RPMI7951 (cell line): ENCODE measurements around the gene PRRC2C. TPM values are rescaled to one million over a fixed set of nuclear protein-coding genes. Genes with fewer than 3 reads are reported as not detected.
"Not testable (repeated sequence)": the region's sequence is repeated elsewhere in the genome, so short reads cannot be mapped to it uniquely, and the experiment has no call there.

Source experiments
- DNase-seq: peaks from one replicate; pipeline ENCODE4 v3.0.0-alpha.2; 2012; ENCODE audit warnings: low read depth
- total RNA-seq: library from RNA; depleted of rRNA; stranded (reverse); fragments of >200 nt; shearing (Covaris generic); gene quantifications from 2 replicates; pipeline ENCODE4 v1.2.3, GENCODE V29; 2014; rRNA removed

The PRRC2C gene
- total RNA-seq: 19.9 and 30.3 TPM in 2 replicates

DNA sequence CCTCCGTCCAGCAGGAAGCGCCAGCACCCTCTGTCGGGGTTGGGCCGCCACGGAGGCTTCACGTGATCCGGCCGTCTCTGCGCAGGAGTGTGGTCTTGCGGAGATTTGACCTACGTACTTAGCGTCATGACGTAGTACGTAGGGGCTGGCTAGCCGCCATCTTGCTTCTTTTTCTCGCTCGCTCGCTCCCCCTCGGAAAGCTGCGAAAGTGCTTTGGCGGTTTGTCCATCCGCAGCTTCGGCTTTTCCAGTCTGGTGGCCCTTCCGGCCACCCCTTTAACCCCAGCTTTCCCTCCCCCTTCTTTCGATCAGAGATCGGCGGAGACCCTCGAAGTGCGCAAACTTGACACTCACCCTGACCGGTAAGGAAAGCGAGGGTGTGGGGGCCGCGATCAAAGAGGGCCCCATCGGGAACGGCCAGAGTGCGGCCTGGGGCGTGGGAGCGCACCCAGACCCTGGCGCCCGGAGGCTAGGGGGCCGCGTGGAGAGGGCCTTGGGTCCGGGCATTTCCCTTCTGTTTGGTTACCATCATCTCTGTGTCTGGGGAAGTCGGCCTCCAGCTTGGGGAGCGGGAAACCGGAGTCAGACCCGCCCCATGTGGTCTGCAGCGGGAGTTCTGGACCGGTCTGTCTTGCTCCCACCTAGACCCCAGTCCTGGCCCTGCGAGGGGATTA lies at the start of gene PRRC2C:
Gene PRRC2C, plus strand, starts transcription at position 156 of the 673 bp plus-strand sequence. CDS start 26,559 bp downstream, outside the sequence.
- peak; percentile 96 for DNase-seq

DNA sequence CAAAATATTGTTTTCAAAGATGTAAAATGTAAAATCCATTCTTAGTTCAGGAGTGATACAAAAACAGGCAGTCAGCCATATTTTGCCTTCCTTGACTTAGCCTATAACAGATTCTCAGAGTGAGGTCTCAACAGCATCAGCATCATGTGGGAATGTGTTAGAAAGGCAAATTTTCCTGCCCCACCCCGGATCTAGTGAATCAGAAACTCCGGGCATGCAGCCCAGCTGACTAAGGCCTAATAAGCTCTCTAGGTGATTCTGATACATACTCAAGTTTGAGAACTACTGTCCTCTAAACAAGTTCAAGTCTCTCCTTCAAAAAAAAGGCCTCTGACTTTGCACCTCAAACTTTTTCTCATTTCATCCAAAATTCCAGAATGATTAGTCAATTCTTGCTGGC lies 46.9 kb upstream of the PRRC2C start:
- DNase-seq: peak; percentile 86

DNA sequence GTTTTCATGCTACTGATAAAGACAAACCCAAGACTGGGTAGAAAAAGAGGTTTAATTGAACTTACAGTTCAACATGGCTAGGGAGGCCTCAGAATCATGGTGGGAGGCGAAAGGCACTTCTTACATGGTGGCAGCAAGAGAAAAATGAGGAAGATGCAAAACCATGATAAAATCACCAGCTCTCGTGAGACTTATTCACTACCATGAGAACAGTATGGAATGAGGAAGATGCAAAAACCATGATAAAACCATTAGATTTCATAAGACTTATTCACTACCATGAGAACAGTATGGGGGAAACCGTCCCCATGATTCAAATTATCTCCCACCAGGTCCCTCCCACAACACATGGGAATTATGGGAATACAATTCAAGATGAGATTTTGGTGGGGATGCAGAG lies 45.1 kb upstream of the PRRC2C start:
- not testable (repeated sequence) for DNase-seq

DNA sequence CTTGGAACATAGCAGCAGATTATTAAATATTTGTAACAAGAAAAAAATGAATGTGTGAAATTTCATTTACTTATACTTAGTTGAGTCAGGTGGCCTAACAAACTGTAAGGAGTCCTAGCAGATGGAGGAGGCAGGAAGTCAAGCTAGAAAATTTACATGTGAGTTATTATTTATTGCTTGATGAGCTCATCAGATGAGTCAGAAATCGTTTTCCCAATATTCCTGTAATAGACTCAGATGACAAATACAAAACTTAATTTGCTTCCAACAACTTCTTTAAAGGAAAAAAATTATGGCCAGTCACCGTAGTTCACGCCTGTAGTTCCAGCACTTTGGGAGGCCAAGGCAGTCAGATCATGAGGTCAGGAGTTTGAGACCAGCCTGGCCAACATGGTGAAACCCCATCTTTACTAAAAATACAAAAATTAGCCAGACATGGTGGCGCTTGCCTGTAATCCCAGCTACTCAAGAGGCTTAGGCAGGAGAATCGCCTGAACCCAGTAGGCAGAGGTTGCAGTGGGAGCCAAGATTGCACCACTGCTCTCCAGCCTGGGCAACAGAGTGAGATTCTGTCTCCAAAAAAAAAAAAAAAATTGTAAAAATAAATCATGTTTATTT lies 43.9 kb upstream of the PRRC2C start:
- peak; percentile 42 for DNase-seq

DNA sequence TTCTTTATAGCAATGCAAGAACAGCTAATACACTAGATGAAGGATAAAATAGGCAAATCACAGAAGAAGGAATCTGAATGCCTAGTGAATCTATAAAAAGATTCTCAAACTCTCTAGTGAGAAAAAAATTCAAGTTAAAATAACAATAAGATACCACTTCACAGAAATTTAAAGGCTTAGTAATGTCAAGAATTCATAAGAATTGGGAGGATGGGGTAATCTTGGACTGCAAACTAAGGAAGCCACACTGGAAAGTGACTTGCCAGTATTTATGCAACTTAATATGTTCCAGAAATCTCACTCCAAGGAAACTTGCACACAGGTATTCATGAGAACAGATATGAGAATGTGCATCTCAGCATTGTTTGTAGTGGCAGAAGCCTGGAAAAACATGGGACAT lies 38.9 kb upstream of the PRRC2C start:
- no peak for DNase-seq

DNA sequence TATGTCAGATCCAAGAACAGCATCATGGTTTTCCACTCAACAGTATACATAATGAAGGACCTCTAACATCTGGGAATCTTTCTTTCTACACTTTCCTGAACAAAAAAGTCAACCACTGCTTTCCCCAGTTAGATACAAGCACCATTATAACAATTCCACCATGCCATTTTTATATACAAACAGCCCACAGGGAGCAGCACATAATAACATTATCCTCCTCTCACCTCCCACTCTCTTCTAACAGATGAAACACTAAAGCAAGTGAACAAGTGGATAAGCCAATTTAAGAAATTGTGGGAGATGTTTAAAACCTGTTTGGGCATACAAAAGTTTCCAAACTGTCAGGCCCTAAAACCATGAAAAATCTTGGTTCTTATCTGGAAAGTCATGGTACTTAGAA lies 29.4 kb upstream of the PRRC2C start:
- no peak for DNase-seq

DNA sequence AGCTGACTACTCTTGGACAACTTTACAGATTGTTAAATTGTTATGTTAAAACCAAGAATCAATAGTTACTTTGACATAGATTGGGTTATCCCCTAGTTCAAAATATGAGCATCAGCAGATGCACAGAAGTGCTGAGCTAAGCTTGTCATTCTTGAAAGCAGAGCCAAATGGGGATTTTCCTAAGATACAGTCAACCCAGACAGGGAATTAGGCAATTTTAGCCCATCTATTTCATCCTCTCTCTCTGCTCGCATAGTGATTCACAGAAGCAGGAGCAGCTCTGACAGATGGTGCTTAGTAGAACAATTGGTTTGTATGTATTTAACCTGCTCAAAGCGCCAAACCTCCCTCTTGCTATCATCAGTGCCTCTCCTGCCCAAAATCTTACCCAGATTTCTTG lies 27.9 kb upstream of the PRRC2C start:
- DNase-seq: peak; percentile 3

DNA sequence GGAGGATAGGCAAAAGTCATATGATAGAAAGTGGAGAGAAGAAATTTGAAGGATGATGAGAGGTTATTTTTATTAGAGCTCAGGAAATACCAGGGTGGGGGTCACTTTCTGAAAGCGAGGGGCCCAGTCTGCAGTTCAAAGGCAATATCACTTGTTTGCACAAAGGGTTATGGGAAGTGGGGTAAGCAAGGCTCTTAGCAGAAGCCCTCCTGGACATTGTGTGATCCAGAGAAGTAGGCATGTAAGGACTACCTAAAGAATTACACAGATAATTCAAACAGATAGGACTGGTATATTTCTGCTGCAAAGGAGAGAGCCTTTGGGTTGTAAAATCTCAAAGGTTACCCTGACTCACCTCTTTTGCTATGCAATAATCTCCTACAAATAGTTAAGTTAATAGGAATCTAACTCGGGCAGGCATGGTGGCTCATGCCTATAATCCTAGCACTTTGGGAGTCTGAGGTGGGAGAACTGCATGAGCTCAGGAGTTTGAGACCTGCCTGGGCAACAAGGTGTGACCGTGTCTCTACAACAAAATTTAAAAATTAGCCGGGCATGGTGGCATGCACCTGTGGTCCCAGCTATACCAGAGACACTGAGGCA lies 25.2 kb upstream of the PRRC2C start:
- no peak for DNase-seq

DNA sequence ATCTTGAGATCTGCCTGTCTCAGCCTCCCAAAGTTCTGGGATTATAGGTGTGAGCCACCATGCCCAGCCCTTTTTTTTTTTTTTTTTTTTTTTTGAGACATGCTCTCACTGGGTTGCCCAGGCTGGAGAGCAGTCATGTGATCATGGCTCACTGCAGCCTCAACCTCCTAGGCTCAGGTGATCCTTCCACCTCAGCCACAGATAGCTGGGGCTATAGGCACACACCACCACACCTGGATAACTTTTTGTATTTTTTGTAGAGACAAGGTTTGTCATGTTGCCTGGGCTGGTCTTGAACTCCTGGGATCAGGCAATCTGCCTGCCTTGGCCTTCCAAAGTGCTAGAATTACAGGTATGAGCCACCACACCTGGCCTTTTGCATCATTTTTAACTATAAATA lies 17.7 kb upstream of the PRRC2C start:
- no peak for DNase-seq

DNA sequence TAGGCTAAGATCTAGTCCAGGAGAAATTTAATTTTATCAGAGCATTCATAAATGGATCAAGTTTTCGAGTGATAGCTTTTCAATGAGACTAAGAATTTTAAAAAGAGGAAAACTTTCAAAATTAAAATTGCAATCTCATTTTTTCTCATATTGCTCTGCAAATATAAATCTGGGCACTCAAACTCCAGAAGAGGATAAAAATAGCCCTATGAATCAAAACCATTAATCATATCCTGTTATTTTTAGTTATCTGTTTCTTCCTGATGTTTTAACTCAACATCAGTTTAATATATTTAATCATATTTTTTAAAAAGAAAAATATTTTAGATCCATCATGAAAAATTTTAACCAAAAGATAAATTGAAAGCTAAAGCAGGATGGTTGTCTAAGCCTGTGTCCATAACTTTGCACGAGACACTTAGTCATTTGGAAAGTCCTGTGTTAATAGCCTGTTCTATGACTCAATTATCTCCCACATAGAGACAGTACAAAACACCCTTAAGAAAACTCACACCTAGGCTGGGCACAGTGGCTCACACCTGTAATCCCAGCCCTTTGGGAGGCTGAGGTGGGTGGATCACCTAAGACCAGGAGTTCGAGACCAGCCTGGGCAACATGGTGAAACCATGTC lies 17.1 kb upstream of the PRRC2C start:
- peak; percentile 18 for DNase-seq

DNA sequence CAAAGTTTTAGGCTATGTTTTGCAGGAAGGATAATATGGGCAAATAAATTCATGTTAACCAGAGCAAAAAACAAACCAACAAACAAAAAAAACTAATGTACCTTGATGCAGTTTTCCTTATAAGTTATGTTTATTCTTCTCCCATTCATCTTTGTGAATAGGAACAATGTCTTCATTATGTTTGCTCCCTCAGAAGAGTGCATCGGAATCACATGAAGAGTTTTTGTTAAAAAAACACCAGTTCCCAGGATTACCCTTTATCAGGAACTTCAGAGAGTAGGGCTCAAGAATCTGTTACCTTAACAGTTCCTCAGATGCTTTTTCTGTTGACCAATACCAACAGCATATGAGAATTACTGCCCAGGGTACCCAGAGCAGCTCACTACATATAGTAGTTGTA lies 14.6 kb upstream of the PRRC2C start:
- no peak for DNase-seq

DNA sequence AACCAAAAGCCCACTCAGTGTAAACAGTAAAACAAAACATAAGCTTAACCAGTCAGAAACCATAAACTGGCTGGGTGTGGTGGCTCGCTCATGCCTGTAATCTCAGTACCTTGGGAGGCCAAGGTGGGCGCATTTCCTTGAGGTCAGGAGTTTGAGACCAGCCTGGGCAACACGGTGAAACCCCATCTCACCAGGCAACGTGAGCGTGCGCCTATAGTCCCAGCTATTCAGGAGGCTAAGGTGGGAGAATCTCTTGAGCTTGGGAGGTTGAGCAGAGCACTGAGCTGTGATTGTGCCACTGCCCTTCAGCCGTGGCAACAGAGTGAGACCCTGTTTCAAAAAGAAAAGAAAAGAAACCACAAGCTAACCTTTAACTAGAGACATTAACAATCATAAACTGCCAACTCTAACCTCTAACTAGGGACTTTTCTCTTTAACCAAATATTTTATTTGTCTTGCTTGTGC lies 13.1 kb upstream of the PRRC2C start:
- DNase-seq: no peak

DNA sequence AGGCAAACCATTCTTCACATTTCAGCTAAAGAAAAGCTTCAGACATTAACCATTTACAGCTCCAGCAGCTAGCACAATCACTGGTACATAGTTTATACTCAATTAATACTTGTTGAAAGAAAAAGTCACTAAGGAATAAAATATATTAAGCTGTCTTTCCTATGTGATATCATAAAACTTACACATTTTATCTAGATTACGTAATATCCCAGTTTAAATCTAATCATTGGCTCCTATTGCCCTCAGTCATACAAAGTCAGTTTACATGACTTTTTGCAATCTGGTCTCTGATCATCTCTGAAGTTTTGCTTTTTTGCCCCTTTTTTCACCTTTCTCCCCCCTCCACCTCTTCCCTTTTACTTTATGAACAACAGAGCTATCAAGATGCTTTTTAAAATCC lies 8.5 kb upstream of the PRRC2C start:
- no peak for DNase-seq

DNA sequence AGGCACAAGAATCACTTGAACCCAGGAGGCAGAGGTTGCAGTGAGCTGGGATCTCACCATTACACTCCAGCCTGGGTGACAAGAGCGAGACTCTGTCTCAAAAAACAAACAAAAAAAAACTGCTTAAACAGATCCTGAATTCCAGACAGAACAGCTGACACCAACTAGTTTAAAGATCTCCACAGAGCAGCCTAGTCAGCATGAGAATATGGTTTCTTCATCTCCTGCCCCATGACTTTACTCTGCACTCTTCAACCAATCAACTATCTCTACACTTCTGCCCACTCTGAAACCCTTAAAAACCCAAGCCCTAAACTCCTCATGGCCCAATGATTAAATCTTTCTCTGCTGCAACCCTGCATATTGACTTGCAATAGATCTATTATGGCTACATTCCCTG lies 7.5 kb upstream of the PRRC2C start:
- DNase-seq: no peak

DNA sequence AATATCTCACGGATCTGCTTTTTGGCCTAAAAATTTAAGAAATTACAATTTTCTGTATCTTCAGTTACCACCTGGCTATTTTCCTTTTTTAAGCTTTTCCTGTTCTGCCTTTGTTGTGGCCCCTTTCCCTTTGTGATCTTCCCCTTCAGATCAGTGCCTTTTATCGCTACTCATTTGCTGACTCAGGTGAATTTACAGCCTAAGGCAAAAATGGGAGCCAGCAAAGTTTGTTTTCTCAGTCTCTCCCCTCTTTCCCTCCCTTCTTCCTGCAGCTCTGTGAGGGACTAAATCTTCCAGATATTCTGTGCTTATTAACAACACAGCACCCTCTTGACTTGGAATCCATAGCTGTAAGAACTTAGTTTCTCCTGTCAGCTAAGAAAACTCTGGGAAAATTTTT lies 5.3 kb upstream of the PRRC2C start:
- no peak for DNase-seq

DNA sequence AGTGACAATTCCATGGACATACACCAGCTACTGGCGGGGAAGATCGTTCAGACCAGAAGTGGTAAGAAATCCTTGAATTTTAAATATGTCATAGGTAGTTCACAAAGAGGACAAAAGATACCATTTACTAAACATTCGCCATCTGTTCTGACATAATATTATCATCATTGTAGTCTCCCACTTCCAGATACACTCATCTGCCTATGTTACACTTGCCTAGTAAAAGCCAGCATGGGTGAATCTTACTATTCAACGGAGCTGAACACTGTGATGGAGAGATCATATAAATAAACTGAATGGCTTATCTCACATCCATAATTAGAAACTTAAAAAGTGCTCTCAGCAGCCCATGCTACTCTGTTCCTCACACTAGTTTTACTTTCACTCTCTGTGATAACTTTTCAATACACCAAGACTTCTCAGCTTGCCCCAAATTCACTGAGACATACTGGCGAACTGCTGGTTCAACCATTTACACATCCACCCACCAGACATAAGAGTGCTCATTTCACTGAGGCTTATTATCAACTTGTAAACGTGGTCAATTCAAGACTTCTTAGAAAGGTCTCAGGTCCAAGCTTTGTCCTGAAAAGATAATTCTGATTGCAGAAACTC lies 463 bp upstream of the PRRC2C start:
- no peak for DNase-seq

DNA sequence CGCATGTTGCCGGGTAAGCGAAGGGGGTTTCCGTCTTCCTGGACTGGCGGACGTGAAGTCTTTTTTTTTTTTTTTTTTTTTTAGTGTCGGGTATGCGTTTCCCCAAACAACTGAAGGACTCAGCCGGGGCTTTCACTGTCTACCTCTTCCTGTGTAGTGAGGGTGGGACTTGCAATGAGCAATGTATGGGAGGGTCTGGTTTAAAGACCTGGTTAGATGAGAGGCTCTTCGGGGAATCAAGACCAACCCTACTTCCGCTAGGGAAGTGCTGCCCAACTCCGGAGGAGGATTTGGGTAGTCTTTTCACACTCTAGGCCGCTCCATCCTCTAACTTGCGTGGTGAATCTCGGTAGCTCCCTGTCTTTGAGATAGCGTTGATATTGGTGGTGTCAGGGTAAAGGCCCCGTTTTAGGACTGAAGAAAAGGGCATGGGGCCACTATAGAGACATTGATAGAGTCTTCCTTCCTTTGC lies 754 bp downstream of the PRRC2C start:
- DNase-seq: peak; percentile 64

DNA sequence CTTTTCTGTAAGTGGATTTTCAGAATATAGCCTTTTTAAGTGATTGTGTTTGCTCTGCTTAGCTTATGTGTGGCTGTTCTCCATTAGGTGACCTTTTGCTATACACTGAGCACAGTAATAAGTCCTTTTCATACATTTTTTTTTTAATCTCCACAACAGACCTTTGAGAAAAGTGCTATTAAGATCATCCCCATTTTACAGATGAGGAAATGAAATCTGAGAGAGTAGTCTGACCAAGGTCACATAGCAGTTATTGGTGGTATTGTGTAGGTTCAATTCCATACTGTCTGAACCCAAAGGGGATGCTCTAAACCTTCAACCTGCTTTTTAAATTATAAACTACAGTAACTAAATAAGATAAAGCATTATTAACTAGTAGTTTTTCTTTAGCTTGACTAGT lies 1.7 kb downstream of the PRRC2C start:
- DNase-seq: no peak

DNA sequence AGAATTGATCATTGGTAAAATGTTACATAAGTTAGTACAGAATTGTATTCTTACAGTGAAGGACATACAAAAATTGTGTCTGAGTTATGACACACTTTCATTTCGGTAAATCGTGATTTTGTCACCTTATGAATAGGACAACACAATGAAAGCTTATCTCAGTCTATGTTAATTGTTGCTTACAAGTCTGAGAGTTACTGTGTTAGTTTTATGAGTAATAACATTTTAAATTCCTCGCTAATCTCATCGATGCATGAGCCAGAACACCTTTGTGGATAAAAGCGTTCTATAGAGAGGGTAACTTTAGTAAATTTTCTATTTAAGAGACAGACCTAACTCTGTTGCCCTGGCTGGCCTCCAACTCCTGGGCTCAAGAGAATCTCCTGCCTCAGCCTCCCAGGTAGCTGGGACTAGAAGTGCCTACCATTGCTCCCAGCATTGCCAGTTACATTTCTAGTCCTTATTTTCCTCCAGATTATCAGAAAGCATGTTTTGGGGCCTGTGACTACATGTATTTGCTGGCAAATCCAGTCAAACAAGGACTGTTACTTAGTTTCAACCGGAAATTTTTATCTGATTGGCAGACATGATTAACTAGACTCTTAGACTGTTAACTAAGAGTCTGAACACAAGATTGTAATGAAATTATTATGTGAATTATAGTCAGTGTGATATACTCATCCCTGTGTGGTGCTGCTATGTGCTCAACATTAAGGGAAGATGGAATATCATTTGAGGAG lies 3.0 kb downstream of the PRRC2C start:
- no peak for DNase-seq

DNA sequence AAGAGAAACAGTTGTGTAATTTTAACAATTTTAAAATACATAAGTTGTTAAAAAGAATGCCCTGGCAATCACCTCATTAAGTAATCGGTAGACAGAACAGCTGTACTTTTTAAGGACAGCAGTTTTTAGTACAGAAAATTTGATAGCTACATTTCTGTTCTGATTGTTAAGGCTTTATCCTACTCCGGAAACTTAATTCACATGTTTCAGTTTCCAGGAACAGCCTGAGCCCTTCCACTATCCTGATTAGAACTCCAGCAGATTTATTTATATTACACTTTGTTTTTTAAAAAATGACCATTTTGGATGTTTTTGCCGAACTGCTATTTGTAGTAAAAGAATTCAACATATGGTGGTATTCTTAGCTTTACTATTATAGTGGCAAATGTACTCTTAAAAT lies 8.7 kb downstream of the PRRC2C start:
- no peak for DNase-seq

DNA sequence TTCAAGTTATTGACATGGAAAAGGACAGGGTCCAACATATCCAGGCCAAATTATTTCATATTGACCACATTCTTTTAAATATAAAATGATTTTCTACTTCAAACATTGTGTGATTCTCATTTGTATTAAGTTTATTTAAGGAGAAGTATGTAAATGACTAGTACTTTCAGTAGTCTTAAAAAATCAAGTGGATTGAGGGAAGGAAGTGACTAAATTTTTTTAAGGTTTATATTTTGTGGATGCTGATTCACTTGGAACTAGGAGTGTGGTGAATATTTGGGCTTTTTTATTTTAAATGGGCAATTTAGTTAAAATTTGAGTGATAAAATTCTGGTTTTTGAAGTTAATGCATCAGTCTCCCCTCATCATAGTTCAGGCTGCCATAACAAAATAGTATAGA lies 10.1 kb downstream of the PRRC2C start:
- no peak for DNase-seq
